H1 (cell line): ENCODE measurements around the gene ZNF189. TPM values are rescaled to one million over a fixed set of nuclear protein-coding genes. Genes with fewer than 3 reads are reported as not detected.

ENCODE experiments used
- BRCA1 ChIP-seq: IDR thresholded peaks from 2 replicates; pipeline ENCODE4 v1.6.1; 2012; ENCODE audit warnings: low read depth, low read length, improper control_type of control experiment
- EP300 ChIP-seq, 2 experiments: IDR thresholded peaks; 1 replicate in 1 of 2; 2 replicates in 1 of 2; pipeline ENCODE4 v1.6.1; 2011 to 2012; ENCODE audit warnings: low read depth in 2 of 2, low read length in 2 of 2, mild to moderate bottlenecking in 2 of 2, borderline replicate concordance in 1 of 2, inconsistent platforms in 1 of 2, moderate library complexity in 1 of 2
- GTF2F1 ChIP-seq: IDR thresholded peaks from 2 replicates; pipeline ENCODE4 v1.6.1; 2012; ENCODE audit warnings: low read depth, low read length, improper control_type of control experiment, borderline replicate concordance
- YY1 ChIP-seq: IDR thresholded peaks from 2 replicates; pipeline ENCODE4 v1.6.1; 2011; ENCODE audit warnings: low read depth, mild to moderate bottlenecking, low read length
- polyA plus RNA-seq, 7 experiments: library from polyadenylated mRNA; depleted of rRNA in 3 of 7; stranded (reverse) in 5 of 7; unstranded in 2 of 7; fragments of >200 nt in 5 of 7; fragments of 200-250 nt in 2 of 7; gene quantifications; 1 replicate in 5 of 7; 2 replicates in 1 of 7; 4 replicates in 1 of 7; pipeline versions ENCODE4 v1.2.1 to v1.2.3, GENCODE V29; 2011 to 2013; ENCODE audit warnings: missing spikeins in 2 of 7, mixed read lengths in 2 of 7
- total RNA-seq: library from RNA; stranded (reverse); fragmentation: NEBNext Ultra II Directional; extraction: Animal tissue kit (Norgen Biotek cat#: 25700); gene quantifications from 2 replicates; pipeline ENCODE4 v1.2.1, GENCODE V29; 2021
- TF ChIP-seq, protein P1 (sequence below): IDR thresholded peaks from 2 replicates; pipeline ENCODE4 v1.6.1; 2012; ENCODE audit warnings: low read length, inconsistent platforms
- TF ChIP-seq, protein P2 (sequence below): IDR thresholded peaks from 2 replicates; pipeline ENCODE4 v1.6.1; 2012; ENCODE audit warnings: inconsistent platforms

ZNF189 gene
- total and polyA plus RNA-seq, 2 of the 8 experiments (the other 6 are each of a cell fraction or from before 2014, with no cell fraction given), result 1.9 to 12.3 TPM

DNA sequence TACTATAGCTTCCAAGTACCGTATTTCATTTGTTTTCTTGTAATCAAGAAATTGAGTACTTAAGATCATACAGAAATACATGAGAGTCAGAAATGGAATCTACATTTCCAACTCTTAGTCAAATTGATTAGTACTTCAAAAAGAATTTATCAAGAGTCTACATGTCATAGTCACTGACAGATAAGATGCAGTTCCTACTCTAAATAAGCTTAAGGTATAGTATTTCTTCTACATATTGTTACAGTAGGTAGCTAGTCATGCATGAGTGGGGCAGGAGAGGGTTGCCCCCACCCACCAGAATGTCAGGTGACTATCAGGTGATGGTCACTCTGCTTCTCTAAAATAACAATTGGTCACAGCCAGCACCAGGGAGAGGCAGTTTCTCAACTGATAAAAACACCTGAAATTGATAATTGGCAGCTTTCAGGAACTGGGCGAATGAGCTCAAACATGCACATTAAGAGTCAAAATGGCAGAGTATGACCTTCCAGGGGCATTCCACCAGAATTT is 16.8 kb upstream of the ZNF189 start (continued):
- TF ChIP-seq, protein P1, sequence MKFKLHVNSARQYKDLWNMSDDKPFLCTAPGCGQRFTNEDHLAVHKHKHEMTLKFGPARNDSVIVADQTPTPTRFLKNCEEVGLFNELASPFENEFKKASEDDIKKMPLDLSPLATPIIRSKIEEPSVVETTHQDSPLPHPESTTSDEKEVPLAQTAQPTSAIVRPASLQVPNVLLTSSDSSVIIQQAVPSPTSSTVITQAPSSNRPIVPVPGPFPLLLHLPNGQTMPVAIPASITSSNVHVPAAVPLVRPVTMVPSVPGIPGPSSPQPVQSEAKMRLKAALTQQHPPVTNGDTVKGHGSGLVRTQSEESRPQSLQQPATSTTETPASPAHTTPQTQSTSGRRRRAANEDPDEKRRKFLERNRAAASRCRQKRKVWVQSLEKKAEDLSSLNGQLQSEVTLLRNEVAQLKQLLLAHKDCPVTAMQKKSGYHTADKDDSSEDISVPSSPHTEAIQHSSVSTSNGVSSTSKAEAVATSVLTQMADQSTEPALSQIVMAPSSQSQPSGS, result no peak
- TF ChIP-seq BRCA1, result no peak
- no peak for TF ChIP-seq GTF2F1
- TF ChIP-seq YY1, result no peak
- TF ChIP-seq EP300 (IDR thresholded peaks at IDR 0.05; ENCODE audit: borderline replicate concordance in 1 of 2, low read depth in 2 of 2, low read length in 2 of 2), result no peak
- TF ChIP-seq, protein P2, sequence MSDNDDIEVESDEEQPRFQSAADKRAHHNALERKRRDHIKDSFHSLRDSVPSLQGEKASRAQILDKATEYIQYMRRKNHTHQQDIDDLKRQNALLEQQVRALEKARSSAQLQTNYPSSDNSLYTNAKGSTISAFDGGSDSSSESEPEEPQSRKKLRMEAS, result no peak
